HEK293T (cell line): ENCODE data around the gene CALML5.

Source experiments
- CTCF ChIA-PET: fragments of 350-600 bp; formaldehyde crosslinking; extraction: SDS; loops from one replicate; lab custom pipeline; 2021; ENCODE audit warnings: antibody characterized with exemption, inconsistent platforms; lab: Yijun Ruan, JAX
- POLR2A ChIA-PET: fragments of 350-600 bp; formaldehyde crosslinking; extraction: SDS; loops from one replicate; lab custom pipeline; 2020; ENCODE audit warnings: antibody characterized with exemption, inconsistent platforms; lab: Yijun Ruan, JAX
- DNase-seq: peaks from one replicate; pipeline ENCODE4 v3.0.0; 2012; ENCODE audit warnings: mixed read lengths; ENCODE audit errors: extremely low spot score
- ARNT ChIP-seq: fragments of 450-650 bp; IDR thresholded peaks from 2 replicates; pipeline ENCODE4 v1.6.1; 2017; ENCODE audit warnings: mild to moderate bottlenecking
- BHLHE40 ChIP-seq: fragments of 450-650 bp; IDR thresholded peaks from 2 replicates; pipeline ENCODE4 v1.6.1; 2016; ENCODE audit warnings: mild to moderate bottlenecking, moderate library complexity, borderline replicate concordance
- CTBP1 ChIP-seq: fragments of 450-650 bp; IDR thresholded peaks from 2 replicates; pipeline ENCODE4 v1.6.1; 2016; ENCODE audit warnings: borderline replicate concordance
- ELF4 ChIP-seq: fragments of 450-650 bp; IDR thresholded peaks from 2 replicates; pipeline ENCODE4 v1.6.1; 2017; ENCODE audit warnings: antibody characterized with exemption
- FOXA1 ChIP-seq: fragments of 450-650 bp; IDR thresholded peaks from 2 replicates; pipeline ENCODE4 v1.6.1; 2016; ENCODE audit warnings: mild to moderate bottlenecking
- FOXK2 ChIP-seq: fragments of 450-650 bp; IDR thresholded peaks from 2 replicates; pipeline ENCODE4 v1.6.1; 2016; ENCODE audit warnings: mild to moderate bottlenecking
- FOXM1 ChIP-seq: fragments of 450-650 bp; IDR thresholded peaks from 2 replicates; pipeline ENCODE4 v1.6.1; 2017; ENCODE audit warnings: mild to moderate bottlenecking, borderline replicate concordance
- HDGF ChIP-seq: fragments of 450-650 bp; IDR thresholded peaks from 2 replicates; pipeline ENCODE4 v1.6.1; 2017; ENCODE audit warnings: antibody characterized with exemption, borderline replicate concordance
- L3MBTL2 ChIP-seq: fragments of 450-650 bp; conservative IDR thresholded peaks from 2 replicates; pipeline ENCODE4 v1.6.1; 2016; ENCODE audit warnings: mild to moderate bottlenecking
- LEF1 ChIP-seq: fragments of 450-650 bp; IDR thresholded peaks from 2 replicates; pipeline ENCODE4 v1.6.1; 2017; ENCODE audit warnings: mild to moderate bottlenecking, borderline replicate concordance
- NFRKB ChIP-seq: fragments of 450-650 bp; IDR thresholded peaks from 2 replicates; pipeline ENCODE4 v1.6.1; 2016; ENCODE audit warnings: mild to moderate bottlenecking, moderate library complexity
- PKNOX1 ChIP-seq: fragments of 450-650 bp; IDR thresholded peaks from 2 replicates; pipeline ENCODE4 v1.6.1; 2016
- SP1 ChIP-seq: fragments of 450-650 bp; IDR thresholded peaks from 2 replicates; pipeline ENCODE4 v1.6.1; 2017
- SUZ12 ChIP-seq: fragments of 450-650 bp; IDR thresholded peaks from 2 replicates; pipeline ENCODE4 v1.6.1; 2016; ENCODE audit warnings: mild to moderate bottlenecking
- TARDBP ChIP-seq: fragments of 450-650 bp; IDR thresholded peaks from 2 replicates; pipeline ENCODE4 v1.6.1; 2016
- ZNF384 ChIP-seq: fragments of 450-650 bp; IDR thresholded peaks from 2 replicates; pipeline ENCODE4 v1.6.1; 2016

The CALML5 gene

GRCh38 chr10:5493691-5494090, 5.7 kb downstream of the CALML5 start:
- DNase-seq = no peak
- no peak for TF ChIP-seq ZNF384
- TF ChIP-seq FOXA1 = no peak
- no peak for TF ChIP-seq CTBP1
- TF ChIP-seq FOXK2 = no peak
- TF ChIP-seq TARDBP = no peak
- no peak for TF ChIP-seq ARNT
- no peak for TF ChIP-seq LEF1
- TF ChIP-seq L3MBTL2 = no peak
- no peak for TF ChIP-seq SUZ12
- ChIA-PET POLR2A (no interaction called here), CTCF (no interaction called here)

- CTCF ChIA-PET = no interaction called here
- no peak for TF ChIP-seq LEF1
- TF ChIP-seq SUZ12 = no peak
- no peak for TF ChIP-seq TARDBP
- no peak for TF ChIP-seq CTBP1
- no peak for TF ChIP-seq FOXK2
- no peak for TF ChIP-seq NFRKB
- TF ChIP-seq FOXM1 = no peak
- no peak for TF ChIP-seq BHLHE40
- TF ChIP-seq SP1 = no peak
- TF ChIP-seq L3MBTL2 = no peak
- TF ChIP-seq HDGF = no peak
- no peak for TF ChIP-seq ELF4
- no peak for TF ChIP-seq ZNF384
- TF ChIP-seq FOXA1 = no peak
- no peak for TF ChIP-seq ARNT
- TF ChIP-seq PKNOX1 = no peak
- POLR2A ChIA-PET = no interaction called here
- no peak for DNase-seq
Measured at GRCh38 chr10:5492929-5493576, 6.3 kb downstream of the CALML5 start.

- POLR2A ChIA-PET = no interaction called here
- CTCF ChIA-PET = no interaction called here
- TF ChIP-seq ARNT (no peak), BHLHE40 (no peak), LEF1 (no peak), FOXA1 (no peak)
- DNase-seq = no peak
Measured at GRCh38 chr10:5492322-5492855, 7.0 kb downstream of the CALML5 start.

- ChIA-PET CTCF (no interaction called here), POLR2A (no interaction called here)
- no peak for DNase-seq
- TF ChIP-seq SP1 = no peak
- TF ChIP-seq SUZ12 = no peak
- TF ChIP-seq CTBP1 = no peak
Measured at GRCh38 chr10:5491477-5491876, 7.9 kb downstream of the CALML5 start.

- ChIA-PET POLR2A (no interaction called here), CTCF (no interaction called here)
- no peak for TF ChIP-seq TARDBP
- no peak for TF ChIP-seq CTBP1
- TF ChIP-seq NFRKB = no peak
- TF ChIP-seq FOXK2 = no peak
- no peak for TF ChIP-seq HDGF
- no peak for TF ChIP-seq L3MBTL2
- no peak for TF ChIP-seq SUZ12
- no peak for TF ChIP-seq ZNF384
- TF ChIP-seq BHLHE40 = no peak
- no peak for TF ChIP-seq LEF1
- no peak for TF ChIP-seq FOXA1
- TF ChIP-seq SP1 = no peak
- no peak for TF ChIP-seq FOXM1
- no peak for DNase-seq
Measured at GRCh38 chr10:5490698-5491464, 8.5 kb downstream of the CALML5 start.

- DNase-seq = no peak
- TF ChIP-seq NFRKB = no peak
- TF ChIP-seq SP1 = no peak
- no peak for TF ChIP-seq FOXA1
- TF ChIP-seq SUZ12 = no peak
- TF ChIP-seq ARNT = no peak
- no peak for TF ChIP-seq LEF1
- no peak for TF ChIP-seq TARDBP
- no peak for TF ChIP-seq BHLHE40
- TF ChIP-seq FOXM1 = no peak
- POLR2A ChIA-PET = no interaction called here
- CTCF ChIA-PET = no interaction called here
Measured at GRCh38 chr10:5490032-5490431, 9.3 kb downstream of the CALML5 start.

- CTCF ChIA-PET = interaction anchor here (0.6 to 1.6 kb wide), 2 partner anchors 135 to 714 kb away, joined by 3 read pairs; partner anchors contain the start of gene PFKFB3
- DNase-seq = no peak
- POLR2A ChIA-PET = no interaction called here
- no peak for TF ChIP-seq PKNOX1
- no peak for TF ChIP-seq LEF1
- TF ChIP-seq HDGF = no peak
- TF ChIP-seq FOXK2 = no peak
- TF ChIP-seq CTBP1 = no peak
- no peak for TF ChIP-seq FOXA1
- TF ChIP-seq FOXM1 = no peak
- TF ChIP-seq L3MBTL2 = no peak
- TF ChIP-seq TARDBP = no peak
- TF ChIP-seq SP1 = no peak
- TF ChIP-seq BHLHE40 = no peak
- TF ChIP-seq ARNT = no peak
- TF ChIP-seq ELF4 = no peak
- TF ChIP-seq NFRKB = no peak
- TF ChIP-seq SUZ12 = no peak
- TF ChIP-seq ZNF384 = no peak
Measured at GRCh38 chr10:5488272-5489161, 10.9 kb downstream of the CALML5 start.
